ENCODE results near the gene FGF23.
A peak's percentile ranks its signal among the peaks of the same experiment; 100 is the strongest.

FGF23 gene

DNA sequence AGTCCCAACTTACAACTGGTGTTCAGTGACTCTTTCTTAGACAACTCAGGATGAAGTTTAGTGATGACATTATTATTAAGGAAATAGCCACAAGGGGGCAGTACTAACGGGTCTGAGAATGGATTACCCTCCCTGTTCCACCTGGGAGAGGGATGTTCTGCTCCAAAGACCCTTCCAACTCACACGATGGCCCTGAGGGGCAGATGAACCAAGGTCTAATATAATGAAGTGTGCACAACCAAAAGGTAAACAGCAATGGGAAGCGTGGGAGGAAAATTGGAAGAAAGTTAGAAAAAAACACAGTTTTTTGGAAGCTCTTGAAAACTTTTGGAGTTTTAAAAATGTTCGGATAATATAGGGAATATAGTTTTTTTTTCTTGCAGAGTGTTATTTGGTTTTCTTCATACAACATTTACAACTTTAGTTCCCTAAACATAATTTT is 42.1 kb upstream of the FGF23 start:
- Histone ChIP-seq H3K9me3 (ENCODE audit: insufficient read depth, low read length) (no peaks in the 10 kb centered on the region), H3K36me3 (replicated peaks; ENCODE audit: low read depth, low read length) (no peaks in the 10 kb centered on the region), H2AFZ (ENCODE audit: low read depth, low read length) (no peak overlapping the region), H3K27ac (ENCODE audit: low read length) (no peak overlapping the region), H3K4me2 (ENCODE audit: low read length) (no peak overlapping the region), H4K20me1 (ENCODE audit: insufficient read depth, low read length) (no peaks in the 10 kb centered on the region), H3K4me3 (ENCODE audit: low read length) (no peak overlapping the region), H3K9ac (ENCODE audit: low read length) (no peak overlapping the region), H3K79me2 (ENCODE audit: low read length) (no peaks in the 10 kb centered on the region), H3K27me3 (ENCODE audit: low read depth, low read length) (peaks cover 35% of the 10 kb centered on the region), H3K4me1 (ENCODE audit: low read length) (no peaks in the 10 kb centered on the region)
- TF ChIP-seq, protein P1, sequence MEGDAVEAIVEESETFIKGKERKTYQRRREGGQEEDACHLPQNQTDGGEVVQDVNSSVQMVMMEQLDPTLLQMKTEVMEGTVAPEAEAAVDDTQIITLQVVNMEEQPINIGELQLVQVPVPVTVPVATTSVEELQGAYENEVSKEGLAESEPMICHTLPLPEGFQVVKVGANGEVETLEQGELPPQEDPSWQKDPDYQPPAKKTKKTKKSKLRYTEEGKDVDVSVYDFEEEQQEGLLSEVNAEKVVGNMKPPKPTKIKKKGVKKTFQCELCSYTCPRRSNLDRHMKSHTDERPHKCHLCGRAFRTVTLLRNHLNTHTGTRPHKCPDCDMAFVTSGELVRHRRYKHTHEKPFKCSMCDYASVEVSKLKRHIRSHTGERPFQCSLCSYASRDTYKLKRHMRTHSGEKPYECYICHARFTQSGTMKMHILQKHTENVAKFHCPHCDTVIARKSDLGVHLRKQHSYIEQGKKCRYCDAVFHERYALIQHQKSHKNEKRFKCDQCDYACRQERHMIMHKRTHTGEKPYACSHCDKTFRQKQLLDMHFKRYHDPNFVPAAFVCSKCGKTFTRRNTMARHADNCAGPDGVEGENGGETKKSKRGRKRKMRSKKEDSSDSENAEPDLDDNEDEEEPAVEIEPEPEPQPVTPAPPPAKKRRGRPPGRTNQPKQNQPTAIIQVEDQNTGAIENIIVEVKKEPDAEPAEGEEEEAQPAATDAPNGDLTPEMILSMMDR (IDR thresholded peaks at IDR 0.05; ENCODE audit: low read depth, low read length) = peak; percentile 86
- no peak for TF ChIP-seq EZH2phosphoT487 (IDR thresholded peaks at IDR 0.05; ENCODE audit: low read depth)

DNA sequence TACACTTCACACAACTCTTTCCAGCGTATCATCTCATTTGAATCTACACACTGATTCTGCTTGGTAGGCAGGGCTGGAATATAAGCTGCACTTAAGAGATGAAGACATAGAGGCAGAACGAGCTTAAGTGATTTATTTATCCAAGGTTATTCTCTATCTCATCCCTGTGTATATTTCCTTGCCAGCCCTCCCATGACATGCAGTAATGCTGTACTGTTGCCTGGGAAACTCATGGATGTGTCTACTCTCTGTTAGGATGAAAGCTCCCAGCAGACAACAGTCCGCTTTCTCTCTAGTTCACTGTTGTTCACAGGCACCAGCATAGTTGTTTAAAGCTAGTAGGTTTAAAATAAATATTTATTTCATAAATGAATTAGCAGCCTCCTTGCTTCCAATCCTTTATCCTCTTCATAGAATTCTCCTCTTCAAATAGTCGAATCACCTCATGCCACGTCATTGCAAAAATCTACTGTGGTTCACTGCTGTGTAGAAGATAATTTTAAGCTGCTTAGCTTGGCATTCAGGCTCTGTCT is 40.7 kb upstream of the FGF23 start:
- Histone ChIP-seq H3K27ac (ENCODE audit: low read length) (no peak overlapping the region), H3K4me3 (ENCODE audit: low read length) (no peak overlapping the region), H3K27me3 (ENCODE audit: low read depth, low read length) (peaks cover 45% of the 10 kb centered on the region), H3K4me1 (ENCODE audit: low read length) (no peaks in the 10 kb centered on the region), H3K4me2 (ENCODE audit: low read length) (no peak overlapping the region), H3K36me3 (replicated peaks; ENCODE audit: low read depth, low read length) (no peaks in the 10 kb centered on the region), H3K9ac (ENCODE audit: low read length) (no peak overlapping the region), H3K79me2 (ENCODE audit: low read length) (no peaks in the 10 kb centered on the region), H3K9me3 (ENCODE audit: insufficient read depth, low read length) (no peaks in the 10 kb centered on the region), H2AFZ (ENCODE audit: low read depth, low read length) (no peak overlapping the region), H4K20me1 (ENCODE audit: insufficient read depth, low read length) (no peaks in the 10 kb centered on the region)
- TF ChIP-seq EZH2phosphoT487 (IDR thresholded peaks at IDR 0.05; ENCODE audit: low read depth) = no peak
- TF ChIP-seq, protein P1 (IDR thresholded peaks at IDR 0.05; ENCODE audit: low read depth, low read length) = no peak

DNA sequence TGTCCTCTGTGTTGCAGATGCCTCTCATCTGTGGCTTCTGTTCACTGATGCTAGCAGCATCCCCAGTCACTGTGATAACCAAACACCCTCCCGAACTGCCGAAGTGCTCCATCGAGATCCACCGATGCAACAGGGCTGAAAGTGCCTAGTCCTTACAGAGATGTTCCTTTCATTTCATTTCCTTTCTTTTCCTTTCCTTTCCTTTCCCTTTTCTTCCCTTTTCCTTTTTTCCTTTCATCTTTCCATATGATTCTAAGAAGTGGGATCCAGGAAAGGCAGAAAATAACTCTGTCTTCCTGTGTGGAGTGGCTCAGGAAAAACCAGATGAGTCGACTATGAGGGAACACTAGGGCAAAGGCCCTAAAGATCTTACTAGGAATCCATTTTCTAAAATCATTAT is 39.4 kb upstream of the FGF23 start:
- no peak for TF ChIP-seq EZH2phosphoT487 (IDR thresholded peaks at IDR 0.05; ENCODE audit: low read depth)
- TF ChIP-seq, protein P1 (IDR thresholded peaks at IDR 0.05; ENCODE audit: low read depth, low read length) = no peak
- Histone ChIP-seq H3K36me3 (replicated peaks; ENCODE audit: low read depth, low read length) (no peaks in the 10 kb centered on the region), H3K27ac (ENCODE audit: low read length) (no peak overlapping the region), H2AFZ (ENCODE audit: low read depth, low read length) (no peak overlapping the region), H4K20me1 (ENCODE audit: insufficient read depth, low read length) (no peaks in the 10 kb centered on the region), H3K4me1 (ENCODE audit: low read length) (no peaks in the 10 kb centered on the region), H3K9me3 (ENCODE audit: insufficient read depth, low read length) (no peaks in the 10 kb centered on the region), H3K79me2 (ENCODE audit: low read length) (no peaks in the 10 kb centered on the region), H3K4me2 (ENCODE audit: low read length) (no peak overlapping the region), H3K9ac (ENCODE audit: low read length) (no peak overlapping the region), H3K4me3 (ENCODE audit: low read length) (no peak overlapping the region), H3K27me3 (ENCODE audit: low read depth, low read length) (peaks cover 54% of the 10 kb centered on the region)

DNA sequence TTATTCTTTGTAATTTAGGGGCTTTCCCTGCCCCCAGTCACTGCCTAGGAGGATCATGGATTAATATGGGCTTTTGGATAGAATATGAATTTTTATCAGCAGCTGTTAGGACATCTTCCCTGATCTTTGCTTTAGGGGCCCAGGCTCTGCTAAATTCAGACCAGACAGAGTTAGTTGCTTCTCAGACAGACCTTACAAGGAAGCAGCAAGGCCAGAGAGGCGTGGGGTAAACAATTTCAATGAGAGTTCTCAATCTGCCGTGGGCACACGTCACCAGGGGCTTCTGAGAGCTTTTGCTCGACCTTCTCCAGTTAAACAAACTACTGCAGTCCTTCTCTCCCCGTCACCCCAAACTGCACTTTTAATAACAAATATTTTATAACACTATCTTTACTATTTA is 38.4 kb upstream of the FGF23 start:
- no peak overlapping the region for H3K4me3 ChIP-seq (ENCODE audit: low read length)
- no peak overlapping the region for H3K4me2 ChIP-seq (ENCODE audit: low read length)
- H3K9ac ChIP-seq (ENCODE audit: low read length) = no peak overlapping the region
- no peaks in the 10 kb centered on the region for H4K20me1 ChIP-seq (ENCODE audit: insufficient read depth, low read length)
- peaks cover 57% of the 10 kb centered on the region for H3K27me3 ChIP-seq (ENCODE audit: low read depth, low read length)
- H3K27ac ChIP-seq (ENCODE audit: low read length) = no peak overlapping the region
- H3K9me3 ChIP-seq (ENCODE audit: insufficient read depth, low read length) = no peaks in the 10 kb centered on the region
- TF ChIP-seq, protein P1 (IDR thresholded peaks at IDR 0.05; ENCODE audit: low read depth, low read length) = no peak
- TF ChIP-seq EZH2phosphoT487 (IDR thresholded peaks at IDR 0.05; ENCODE audit: low read depth) = no peak
- H3K4me1 ChIP-seq (ENCODE audit: low read length) = no peaks in the 10 kb centered on the region
- H2AFZ ChIP-seq (ENCODE audit: low read depth, low read length) = no peak overlapping the region
- no peaks in the 10 kb centered on the region for H3K79me2 ChIP-seq (ENCODE audit: low read length)
- no peaks in the 10 kb centered on the region for H3K36me3 ChIP-seq (replicated peaks; ENCODE audit: low read depth, low read length)
